ENCODE measurements around the gene SLC43A2.

- no peak for TF ChIP-seq CTCF (IDR thresholded peaks at IDR 0.05)
- no peak for TF ChIP-seq POLR2A (IDR thresholded peaks at IDR 0.05)
Measured at GRCh38 chr17:1611715-1612114, 16.9 kb downstream of the SLC43A2 start.

All from right lobe of liver (tissue), 4 donors.